NCI-H1436 (cell line): Measurements from ENCODE around the gene NARF.
"Not testable (repeated sequence)": the region's sequence is repeated elsewhere in the genome, so short reads cannot be mapped to it uniquely, and the experiment has no call there.

Experiments used
- DNase-seq: peaks from one replicate; lab custom pipeline; 2025; lab: John Stamatoyannopoulos, UW

NARF gene

GRCh38 chr17:82446124-82446523, 12.4 kb upstream of the NARF start:
- no peak for DNase-seq

GRCh38 chr17:82446649-82447048, 11.9 kb upstream of the NARF start:
- DNase-seq, result no peak

GRCh38 chr17:82447876-82448275, 10.7 kb upstream of the NARF start:
- DNase-seq, result no peak

GRCh38 chr17:82449131-82449882, 9.2 kb upstream of the NARF start:
- DNase-seq, result peak; percentile 96

- DNase-seq, result no peak
Measured at GRCh38 chr17:82449883-82450356, 8.6 kb upstream of the NARF start.

GRCh38 chr17:82450357-82451106, 8.0 kb upstream of the NARF start, which contains the start of gene CYBC1:
Gene CYBC1 (minus strand): TSS chr17:82450752. CDS start chr17:82449254, 1,498 bp downstream.
- DNase-seq, result peak; percentile 96

GRCh38 chr17:82452162-82452561, 6.4 kb upstream of the NARF start:
- DNase-seq, result no peak

GRCh38 chr17:82453151-82453550, 5.4 kb upstream of the NARF start:
- not testable (repeated sequence) for DNase-seq

GRCh38 chr17:82453706-82454105, 4.8 kb upstream of the NARF start:
- DNase-seq, result not testable (repeated sequence)

GRCh38 chr17:82457073-82457928, 1.2 kb upstream of the NARF start:
- no peak for DNase-seq

- no peak for DNase-seq
Measured at GRCh38 chr17:82457929-82458178, 687 bp upstream of the NARF start.

- no peak for DNase-seq
Measured at GRCh38 chr17:82458885-82459424, 414 bp downstream of the NARF start.

- DNase-seq, result not testable (repeated sequence)
Measured at GRCh38 chr17:82459936-82460335, 1.4 kb downstream of the NARF start.

GRCh38 chr17:82461827-82462524, 3.4 kb downstream of the NARF start:
- no peak for DNase-seq

GRCh38 chr17:82463391-82463790, 4.8 kb downstream of the NARF start:
- DNase-seq, result no peak

GRCh38 chr17:82463925-82464566, 5.5 kb downstream of the NARF start:
- no peak for DNase-seq

GRCh38 chr17:82464567-82464929, 6.0 kb downstream of the NARF start:
- no peak for DNase-seq

- no peak for DNase-seq
Measured at GRCh38 chr17:82465023-82465603, 6.6 kb downstream of the NARF start.

GRCh38 chr17:82468692-82469091, 10.2 kb downstream of the NARF start:
- no peak for DNase-seq

- no peak for DNase-seq
Measured at GRCh38 chr17:82470065-82470464, 11.5 kb downstream of the NARF start.
